GM21786 (cell line): ENCODE results near the gene IGF2BP1.
"Not testable (repeated sequence)": the region's sequence is repeated elsewhere in the genome, so short reads cannot be mapped to it uniquely, and the experiment has no call there.

Experiments used
- ATAC-seq: cut with Tn5 transposase; IDR thresholded peaks from one replicate; pipeline ENCODE4 v1.9.1; 2021; ENCODE audit not compliant: unreplicated experiment

Gene IGF2BP1

DNA sequence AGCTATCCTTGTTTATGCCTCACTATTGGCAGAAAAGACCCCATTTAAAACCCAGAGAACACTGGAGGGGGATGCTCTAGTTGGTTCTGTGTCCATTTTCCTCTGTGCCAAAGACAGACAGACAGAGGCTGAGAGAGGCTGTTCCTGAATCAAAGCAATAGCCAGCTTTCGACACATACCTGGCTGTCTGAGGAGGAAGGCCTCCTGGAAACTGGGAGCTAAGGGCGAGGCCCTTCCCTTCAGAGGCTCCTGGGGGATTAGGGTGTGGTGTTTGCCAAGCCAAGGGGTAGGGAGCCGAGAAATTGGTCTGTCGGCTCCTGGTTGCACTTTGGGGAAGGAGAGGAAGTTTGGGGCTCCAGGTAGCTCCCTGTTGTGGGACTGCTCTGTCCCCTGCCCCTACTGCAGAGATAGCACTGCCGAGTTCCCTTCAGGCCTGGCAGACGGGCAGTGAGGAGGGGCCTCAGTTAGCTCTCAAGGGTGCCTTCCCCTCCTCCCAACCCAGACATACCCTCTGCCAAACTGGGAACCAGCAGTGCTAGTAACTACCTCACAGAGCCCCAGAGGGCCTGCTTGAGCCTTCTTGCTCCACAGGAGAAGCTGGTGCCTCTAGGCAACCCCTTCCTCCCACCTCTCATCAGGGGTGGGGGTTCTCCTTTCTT lies 56.1 kb downstream of the IGF2BP1 start:
- no peak for ATAC-seq

DNA sequence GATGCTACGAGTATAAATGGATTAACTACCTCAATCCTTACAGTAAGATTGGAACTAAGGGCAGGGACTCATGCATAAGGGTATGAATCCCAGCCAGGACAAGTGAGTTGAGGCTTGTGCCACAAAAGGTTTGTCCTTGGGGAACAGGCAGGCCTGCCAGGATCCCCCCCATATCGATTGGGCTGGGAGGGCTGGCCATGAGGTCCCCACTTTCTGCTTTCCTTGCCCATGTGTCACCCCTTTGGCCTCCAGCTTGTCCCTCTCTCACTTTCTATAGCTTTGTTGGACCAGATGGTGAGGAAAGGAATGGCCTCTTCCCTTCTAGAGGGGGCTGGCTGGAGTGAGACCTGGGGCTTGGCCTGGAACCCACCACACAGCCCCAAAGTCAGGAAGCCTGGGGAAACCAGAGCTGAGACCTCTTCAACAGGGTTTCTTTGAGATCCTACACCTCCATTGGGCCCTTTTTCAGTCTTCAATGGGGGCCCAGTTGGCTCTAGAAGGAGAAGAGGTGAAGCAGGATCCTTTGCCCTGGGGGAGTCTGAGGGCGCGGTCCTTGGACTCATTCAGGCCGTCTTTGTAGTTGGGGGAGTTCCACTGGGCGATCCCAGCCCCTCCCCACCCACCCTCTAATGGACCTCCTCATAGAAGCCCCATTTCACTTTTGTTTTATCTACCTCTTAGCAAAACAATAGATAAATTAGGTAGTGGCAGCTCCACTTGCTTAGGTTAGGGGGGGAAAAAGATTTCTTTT lies 57.3 kb downstream of the IGF2BP1 start:
- no peak for ATAC-seq

DNA sequence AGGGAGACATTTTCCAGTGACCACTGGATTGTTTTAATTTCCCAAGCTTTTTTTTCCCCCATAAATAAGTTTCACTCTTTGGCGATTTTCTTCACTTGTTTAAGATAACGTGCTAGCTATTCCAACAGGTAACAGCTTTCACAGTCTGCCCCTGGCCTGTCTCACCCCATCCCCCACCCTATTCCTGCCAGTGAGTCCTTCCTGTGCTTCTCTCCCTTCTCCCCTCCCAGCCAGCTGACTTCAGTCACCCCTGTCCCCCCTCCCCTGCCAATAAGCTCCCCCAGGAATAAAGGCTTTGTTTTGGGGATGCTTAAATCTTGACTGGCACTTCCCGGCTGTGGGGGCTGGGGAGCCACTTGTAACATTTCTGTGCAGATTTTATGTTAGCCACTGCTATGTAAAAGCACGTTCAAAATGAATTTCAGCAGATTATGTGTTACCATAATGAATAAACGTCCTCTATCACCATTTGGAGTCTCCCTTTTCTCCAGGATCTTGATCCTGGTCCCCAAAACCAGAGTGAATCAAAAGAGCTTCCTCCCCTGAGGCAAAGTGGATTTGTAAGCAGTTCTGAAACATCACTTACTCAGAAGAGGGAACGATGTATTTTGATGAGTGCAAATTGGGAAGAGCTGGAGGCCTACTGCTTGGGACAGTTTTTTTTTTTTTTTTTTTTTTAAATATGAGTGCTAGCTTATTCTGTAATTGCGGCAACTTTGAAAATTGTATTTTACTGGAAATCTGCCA lies 58.2 kb downstream of the IGF2BP1 start:
- ATAC-seq, result no peak

DNA sequence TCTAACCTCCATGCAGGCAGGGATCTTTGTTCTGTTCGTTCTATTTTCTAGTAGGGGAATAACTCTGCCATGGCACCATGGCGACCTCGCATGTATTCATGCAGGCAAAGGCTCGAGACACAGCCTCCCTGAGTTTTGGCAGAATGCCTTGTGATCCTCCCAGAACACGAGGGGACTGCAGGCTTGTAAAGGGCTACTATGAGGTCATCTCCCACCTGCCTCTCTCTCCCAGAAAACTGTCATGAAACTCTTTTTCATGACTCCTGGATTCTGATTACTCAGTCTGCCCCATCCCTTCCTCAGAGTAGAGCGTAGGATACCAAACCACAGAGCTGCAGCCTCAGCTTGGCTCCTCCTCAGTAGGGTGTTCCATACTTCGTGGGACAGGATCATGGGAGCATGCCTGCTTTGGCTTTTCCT lies 64.3 kb downstream of the IGF2BP1 start:
- ATAC-seq, result no peak

DNA sequence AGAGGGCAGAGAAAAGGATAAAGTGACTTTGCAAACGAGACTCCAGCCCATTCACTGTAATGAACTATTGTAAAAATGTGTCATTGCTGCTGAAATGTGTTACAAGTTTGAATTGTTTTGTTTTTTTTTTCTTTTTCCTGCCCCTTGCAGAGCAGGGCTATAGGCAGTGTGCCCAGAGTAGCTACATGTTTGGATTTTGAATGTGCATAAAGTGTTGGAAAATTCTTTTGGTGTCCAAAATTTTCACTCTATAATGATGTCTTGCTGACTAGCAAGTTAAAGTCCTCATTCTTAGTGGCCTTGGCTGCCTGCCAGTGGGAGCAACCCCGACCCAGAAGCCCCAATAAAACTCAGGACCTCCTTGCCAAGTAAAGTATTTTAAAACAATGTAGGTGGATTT lies 66.5 kb downstream of the IGF2BP1 start:
- no peak for ATAC-seq

DNA sequence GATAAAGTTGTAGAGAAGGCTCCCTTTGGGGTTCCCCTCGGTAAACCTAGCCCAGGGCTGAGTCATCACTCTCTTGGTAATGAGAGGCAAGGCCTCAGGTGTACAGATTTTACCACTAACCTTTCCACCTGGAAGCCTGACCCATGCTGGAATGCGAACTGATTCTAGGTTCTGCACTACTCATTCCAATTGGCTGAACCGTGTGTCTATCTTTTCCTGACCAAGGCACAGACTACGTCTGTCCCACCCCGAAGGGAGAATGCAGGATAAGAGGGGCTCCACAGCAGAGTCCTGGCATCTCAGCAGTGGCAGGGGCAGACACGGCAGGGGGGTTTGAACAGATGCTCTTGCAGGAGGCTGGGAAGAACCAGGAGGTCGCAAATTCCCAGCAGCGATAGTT lies 70.0 kb downstream of the IGF2BP1 start:
- no peak for ATAC-seq

DNA sequence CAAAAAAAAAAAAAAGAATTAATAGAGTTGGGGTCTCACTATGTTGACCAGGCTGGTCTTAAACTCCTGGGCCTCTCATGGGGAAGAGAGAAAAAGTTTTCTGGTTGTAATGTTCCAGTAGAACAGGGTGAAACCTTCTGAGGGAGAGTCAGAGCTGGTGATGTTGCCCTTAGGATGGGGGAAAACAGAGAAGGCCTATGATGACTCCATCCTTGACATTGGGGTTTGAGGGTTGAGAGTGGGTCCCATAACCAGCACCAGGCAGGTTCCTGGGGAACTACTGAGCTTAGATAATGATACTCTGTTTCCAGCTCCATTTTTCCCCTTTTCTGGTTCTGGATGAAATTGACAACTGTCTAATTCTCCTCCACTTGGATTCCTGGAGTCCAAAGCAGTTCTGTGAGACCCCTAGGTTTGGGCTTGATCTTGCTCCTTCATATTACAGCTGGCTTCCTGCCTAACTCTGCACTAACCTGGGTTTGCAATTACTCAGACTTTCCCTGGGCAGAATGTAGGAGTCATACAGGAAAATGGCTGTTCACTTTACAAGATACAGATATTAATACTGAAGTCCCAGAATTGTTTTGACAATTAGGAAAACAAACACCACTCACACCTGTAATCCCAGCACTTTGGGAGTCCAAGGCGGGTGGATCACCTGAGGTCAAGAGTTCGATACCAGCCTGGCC lies 72.5 kb downstream of the IGF2BP1 start:
- no peak for ATAC-seq

DNA sequence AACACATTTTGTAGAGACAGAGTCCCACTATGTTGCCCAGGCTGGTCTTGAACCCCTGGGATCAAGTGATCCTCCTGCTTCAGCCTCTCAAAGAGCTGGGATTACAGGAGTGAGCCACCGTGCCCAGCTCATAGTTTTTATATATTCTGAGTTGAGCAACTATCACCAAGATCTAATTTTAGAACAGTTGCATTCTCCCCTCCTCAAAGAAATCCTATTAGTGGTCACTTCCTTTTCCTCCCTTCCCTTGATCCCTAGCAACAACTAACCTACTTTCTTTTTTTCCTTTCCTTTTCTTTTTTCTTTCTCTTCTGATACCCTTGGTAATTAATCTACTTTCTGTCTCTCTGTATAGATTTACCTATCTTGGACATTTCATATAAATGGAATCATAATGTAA lies 73.9 kb downstream of the IGF2BP1 start:
- no peak for ATAC-seq

DNA sequence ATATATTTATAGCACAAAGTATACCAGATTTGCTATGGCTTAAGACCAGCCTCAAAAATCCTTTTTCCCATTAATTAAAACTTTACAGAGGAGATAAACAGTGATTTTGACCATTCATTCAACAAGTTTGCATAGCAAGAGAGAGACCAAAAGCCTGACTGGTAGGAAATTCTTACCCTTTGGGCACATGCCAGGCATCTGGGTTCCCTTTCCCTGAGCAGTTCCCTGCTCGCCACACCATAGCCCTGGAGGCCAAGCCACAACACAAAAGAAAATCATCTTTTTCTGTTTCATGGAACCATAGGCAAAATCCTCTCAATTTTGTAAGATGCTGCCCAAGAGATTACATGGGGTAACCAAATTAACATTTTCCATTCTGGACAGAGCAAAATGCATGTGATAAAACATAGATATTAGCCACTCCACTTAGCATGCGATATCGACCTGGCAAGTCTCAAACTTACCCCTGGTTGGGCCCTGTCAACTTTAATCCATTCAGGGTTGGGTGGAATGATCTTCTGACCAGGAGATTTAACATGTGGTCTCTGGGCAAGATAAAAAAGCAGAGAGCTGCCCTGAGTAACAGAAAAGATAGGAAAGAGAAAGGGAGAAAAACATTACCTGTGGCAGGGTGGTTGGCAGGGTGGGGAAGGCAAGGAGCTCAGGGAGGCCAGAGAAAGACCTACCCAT lies 77.8 kb downstream of the IGF2BP1 start:
- no peak for ATAC-seq

DNA sequence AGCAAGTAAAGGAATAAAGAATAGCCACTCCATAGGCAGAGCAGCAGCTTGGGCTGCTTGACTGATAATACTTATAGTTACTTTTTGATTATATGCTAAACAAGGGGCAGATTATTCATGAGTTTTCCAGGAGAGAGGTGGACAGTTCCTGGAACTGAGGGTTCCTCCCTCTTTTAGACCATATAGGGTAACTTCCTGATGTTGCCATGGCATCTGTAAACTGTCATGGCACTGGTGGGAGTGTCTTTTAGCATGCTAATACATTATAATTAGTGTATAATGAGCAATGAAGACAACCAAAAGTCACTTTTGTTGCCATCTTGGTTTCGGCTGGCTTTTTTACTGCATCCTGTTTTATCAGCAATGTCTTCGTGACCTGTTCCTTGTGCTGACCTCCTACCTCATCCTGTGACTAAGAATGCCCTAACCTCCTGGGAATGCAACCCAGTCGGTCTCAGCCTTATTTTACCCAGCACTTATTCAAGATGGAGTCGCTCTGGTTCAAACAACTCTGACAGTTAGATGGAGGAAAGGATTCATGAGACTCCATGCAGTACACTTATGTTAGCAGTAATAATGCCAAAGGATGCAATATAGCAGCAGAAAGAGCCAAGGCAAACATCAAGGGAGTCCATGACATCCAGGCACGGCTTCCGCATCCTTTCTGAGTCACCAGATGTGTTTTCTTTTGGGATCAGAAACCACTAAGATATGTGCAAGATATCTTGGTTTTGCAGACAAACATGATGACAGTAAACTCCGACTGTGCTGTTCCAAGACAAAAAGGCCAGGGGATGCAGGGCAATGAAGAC lies 79.6 kb downstream of the IGF2BP1 start:
- ATAC-seq, result no peak

DNA sequence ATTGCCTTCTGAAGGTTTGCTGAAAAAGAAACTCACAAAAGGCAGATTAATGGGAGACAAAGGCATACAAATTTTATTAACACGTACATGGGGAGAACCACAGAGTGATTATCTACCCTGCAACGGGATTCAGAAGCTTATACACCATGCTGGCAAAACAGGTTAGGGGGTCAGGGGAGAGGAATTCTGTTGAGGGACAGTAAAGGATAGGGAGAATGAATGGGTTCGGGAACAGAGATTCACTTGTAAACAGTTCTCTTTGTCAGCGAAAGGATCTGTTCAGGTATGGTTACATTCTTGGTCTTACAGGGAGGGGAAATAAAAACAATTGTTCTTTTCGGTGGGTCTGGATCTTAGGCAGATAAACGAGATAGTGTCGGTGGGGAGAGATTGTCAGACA lies 81.1 kb downstream of the IGF2BP1 start:
- no peak for ATAC-seq

DNA sequence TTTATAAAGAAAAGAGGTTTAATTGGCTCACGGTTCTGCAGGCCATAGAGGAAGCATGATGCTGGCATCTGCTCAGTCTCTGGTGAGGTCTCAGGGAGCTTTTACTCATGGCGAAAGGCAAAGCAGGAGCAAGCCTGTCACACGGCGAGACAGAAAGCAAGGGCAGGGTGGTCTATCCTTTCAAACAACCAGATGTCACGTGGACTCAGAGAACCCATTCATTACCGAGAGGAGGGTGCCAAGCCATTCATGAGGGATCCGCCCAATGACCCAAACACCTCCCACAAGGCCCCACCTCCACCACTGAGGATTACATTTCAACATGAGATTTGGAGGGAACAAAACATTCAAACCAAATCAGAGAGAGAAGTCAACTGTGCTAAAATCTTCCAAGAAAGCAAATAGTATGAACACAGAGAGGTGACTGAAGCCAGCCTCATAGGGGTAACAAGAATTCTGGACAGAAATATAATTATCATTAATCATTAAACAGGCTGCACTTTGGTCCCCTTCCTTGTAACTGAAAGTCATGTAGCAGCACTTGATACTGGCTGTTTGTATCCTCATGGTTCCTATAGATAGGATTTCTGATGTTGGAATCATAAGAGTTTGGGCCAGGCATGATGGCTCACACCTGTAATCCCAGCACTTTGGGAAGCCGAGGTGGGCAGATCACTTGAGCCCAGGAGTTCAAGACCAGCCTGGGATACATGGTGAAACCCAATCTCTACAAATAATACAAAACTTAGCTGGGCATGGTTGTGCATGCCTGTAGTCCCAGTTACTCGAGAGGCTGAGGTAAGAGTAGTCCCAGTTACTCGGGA lies 82.9 kb downstream of the IGF2BP1 start:
- no peak for ATAC-seq

DNA sequence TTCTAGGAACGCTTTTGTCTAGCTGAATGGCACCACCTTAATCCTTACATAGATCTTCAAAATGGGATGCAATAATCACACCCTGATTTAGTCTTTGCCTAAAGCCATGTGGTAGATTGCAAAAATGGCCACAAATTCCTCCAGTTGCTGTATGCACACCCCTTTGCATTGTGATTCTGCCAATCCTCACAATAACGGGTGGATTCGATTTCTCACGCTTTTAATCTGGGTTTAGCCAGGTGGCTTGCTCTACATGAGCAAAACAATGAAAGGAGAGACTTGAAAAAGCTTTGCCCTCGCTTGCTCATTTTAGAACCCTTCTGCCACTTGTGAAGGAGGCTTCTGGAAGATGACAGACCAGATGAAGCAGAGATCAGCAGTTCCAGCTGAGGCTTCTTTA lies 85.0 kb downstream of the IGF2BP1 start:
- ATAC-seq, result no peak

DNA sequence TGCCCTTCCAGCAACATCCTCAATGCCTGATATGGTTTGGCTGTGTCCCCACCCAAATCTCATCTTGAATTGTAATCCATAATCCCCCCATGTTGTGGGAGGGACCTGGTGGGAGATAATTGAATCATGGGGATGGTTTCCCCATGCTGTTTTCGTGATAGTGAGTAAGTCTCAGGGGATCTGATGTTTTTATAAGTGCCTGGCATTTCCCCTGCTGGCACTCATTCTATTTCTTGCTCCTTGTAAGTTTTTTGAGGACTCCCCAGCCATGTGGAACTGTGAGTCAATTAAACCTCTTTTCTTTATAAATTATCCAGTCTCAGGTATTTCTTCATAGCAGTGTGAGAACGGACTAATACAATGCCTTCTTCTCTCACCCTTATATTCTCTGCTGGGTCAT lies 87.9 kb downstream of the IGF2BP1 start:
- ATAC-seq, result not testable (repeated sequence)

DNA sequence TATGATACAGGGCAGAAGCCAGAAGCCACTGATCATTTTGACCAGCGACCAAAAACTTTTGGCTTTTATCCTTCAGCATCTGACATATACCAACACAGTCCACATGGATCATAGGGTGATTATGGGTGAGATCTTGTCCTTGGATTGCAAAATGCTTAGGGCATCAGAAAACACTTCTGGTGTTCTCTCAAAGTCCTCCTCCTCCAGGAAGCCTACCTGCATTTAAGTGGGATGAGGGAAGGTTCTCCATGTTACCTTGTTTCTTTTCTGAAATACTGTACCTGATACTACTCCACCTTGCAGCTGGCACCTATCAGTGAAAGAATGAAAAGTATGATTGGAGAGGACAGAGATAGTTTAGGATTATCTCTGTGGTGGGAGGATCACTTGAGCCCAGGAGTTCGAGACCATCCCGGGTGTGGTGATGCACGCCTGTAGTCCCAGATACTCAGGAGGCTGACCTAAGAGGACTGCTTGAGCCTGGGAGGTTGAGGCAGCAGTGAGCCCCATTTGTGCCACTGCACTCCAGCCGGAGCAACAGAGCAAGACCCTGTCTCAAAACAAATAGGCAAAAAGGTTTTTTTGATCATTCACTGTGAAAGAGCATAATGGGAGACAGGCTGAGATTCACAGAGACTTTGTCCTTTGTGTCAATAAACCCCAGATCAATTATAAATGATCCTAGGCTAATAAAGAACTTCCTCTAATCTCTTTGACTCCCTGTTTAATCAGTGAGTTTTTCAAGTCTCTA lies 88.6 kb downstream of the IGF2BP1 start:
- no peak for ATAC-seq

DNA sequence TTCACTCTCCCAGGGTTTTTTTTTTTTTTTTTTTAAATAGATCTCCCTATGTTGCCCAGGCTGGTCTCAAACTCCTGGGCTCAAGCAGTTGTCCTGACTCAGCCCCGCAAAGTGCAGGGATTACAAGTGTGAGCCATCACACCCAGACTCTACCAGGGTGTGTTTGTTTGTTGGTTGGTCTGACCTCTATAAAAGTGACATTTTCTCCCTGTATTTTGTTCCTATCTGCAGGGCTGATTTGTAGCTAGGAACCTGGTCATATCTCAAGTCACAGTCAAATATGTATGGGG lies 89.1 kb downstream of the IGF2BP1 start:
- ATAC-seq, result no peak

DNA sequence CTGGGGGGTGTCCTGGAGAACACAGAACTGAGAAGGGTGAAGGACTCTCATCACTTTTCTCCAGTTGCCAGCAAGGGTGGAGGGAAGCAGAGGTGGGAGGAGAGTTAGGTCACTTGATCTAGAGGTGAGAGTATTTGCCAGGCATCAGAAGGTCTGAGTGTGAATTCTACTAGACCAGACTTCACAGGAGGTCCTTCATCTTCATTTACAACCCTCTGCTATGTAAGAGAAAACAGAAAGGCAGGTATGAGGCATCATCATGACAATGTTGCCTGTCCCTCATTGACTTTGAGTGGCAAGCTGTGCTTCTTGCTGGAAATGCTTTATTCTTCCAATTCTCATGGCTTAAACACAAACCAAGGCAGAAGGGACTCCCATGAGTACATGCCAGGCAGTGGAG lies 89.5 kb downstream of the IGF2BP1 start:
- no peak for ATAC-seq

DNA sequence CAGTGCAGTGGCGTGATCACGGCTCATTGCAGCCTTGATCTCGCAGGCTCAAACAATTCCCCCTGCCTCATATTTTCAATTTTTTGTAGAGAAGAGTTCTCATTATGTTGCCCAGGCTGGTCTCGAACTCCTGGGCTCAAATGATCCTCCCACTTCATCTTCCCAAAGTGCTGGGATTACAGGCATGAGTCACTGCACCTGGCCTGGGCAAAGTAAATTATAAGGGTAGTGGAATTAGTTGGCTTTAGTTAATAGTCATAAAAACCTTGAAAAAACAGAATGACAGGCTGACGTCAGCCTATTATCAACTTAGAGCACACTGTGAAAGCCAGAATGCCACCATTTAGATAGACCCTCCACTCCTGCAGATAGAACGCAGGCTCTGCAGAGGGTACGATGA lies 91.9 kb downstream of the IGF2BP1 start:
- ATAC-seq, result no peak
